ENCODE results near the gene GSG1L2.

The GSG1L2 gene

DNA sequence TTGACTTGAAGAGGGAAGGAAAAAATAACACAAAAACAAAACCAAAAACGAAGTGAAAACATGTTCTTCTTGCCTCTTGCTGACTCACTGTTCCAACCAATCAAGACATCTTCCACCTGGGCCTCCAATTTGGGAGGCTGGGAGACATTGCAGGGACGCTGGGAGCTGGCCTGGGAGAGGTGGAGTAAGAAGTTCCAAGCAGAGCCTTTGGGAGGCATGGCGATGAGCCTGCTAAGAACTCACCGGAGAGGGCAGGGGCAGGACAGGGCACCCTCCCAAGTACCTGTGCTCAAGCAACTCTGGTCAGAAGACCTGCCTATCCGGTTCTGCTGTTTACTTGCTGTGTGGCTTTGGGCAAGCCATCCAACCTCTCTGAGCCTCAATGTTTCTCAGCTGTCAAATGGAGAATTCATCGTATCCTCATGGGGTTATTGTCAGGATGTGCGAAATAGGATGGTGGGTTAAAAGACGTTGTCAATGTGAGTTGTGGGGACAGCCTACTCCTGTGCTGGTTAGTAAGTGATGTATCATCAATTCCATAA is 3.0 kb upstream of the GSG1L2 start:
- no peak for ATAC-seq
- TF ChIP-seq PPARA (CRISPR knock-in tag; IDR thresholded peaks at IDR 0.05; ENCODE audit: borderline replicate concordance) (no peak), SNAI2 (CRISPR knock-in tag; IDR thresholded peaks at IDR 0.05) (no peak), RARB (CRISPR knock-in tag; IDR thresholded peaks at IDR 0.05) (no peak)

DNA sequence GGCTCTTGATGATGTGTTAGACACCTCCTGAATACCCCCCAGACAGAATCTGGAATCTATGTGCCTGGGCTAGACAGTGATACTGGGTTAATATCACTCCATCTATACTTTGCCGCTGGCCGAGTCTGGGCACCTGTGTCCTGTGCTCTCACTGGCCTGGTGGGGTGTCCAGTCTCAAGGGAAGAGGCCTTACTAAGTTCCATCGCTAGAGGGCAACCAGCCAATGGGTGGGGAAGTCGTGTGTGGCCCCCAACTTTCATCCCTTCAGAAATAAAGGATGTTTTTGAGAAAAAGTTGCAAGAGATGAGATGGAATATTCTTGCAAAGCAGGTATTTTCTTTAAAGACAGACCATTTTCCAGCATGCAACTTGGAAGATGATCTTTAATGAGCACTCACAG is 2.2 kb upstream of the GSG1L2 start:
- no peak for ATAC-seq
- TF ChIP-seq ZFP30 (CRISPR knock-in tag; IDR thresholded peaks at IDR 0.05) = no peak
- TF ChIP-seq TCF4 (CRISPR knock-in tag; IDR thresholded peaks at IDR 0.05; ENCODE audit: borderline replicate concordance) = no peak
- TF ChIP-seq ARNTL (CRISPR knock-in tag; IDR thresholded peaks at IDR 0.05; ENCODE audit: borderline replicate concordance, low read depth) = no peak
- TF ChIP-seq ZNF8 (CRISPR knock-in tag; IDR thresholded peaks at IDR 0.05) = no peak
- no peak for TF ChIP-seq SNAI2 (CRISPR knock-in tag; IDR thresholded peaks at IDR 0.05)
- TF ChIP-seq ZFP3 (CRISPR knock-in tag; IDR thresholded peaks at IDR 0.05) = no peak
- TF ChIP-seq, protein P1, sequence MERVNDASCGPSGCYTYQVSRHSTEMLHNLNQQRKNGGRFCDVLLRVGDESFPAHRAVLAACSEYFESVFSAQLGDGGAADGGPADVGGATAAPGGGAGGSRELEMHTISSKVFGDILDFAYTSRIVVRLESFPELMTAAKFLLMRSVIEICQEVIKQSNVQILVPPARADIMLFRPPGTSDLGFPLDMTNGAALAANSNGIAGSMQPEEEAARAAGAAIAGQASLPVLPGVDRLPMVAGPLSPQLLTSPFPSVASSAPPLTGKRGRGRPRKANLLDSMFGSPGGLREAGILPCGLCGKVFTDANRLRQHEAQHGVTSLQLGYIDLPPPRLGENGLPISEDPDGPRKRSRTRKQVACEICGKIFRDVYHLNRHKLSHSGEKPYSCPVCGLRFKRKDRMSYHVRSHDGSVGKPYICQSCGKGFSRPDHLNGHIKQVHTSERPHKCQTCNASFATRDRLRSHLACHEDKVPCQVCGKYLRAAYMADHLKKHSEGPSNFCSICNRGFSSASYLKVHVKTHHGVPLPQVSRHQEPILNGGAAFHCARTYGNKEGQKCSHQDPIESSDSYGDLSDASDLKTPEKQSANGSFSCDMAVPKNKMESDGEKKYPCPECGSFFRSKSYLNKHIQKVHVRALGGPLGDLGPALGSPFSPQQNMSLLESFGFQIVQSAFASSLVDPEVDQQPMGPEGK (CRISPR knock-in tag; IDR thresholded peaks at IDR 0.05; ENCODE audit: borderline replicate concordance) = no peak
- TF ChIP-seq ZNF70 (CRISPR knock-in tag; IDR thresholded peaks at IDR 0.05) = no peak
- TF ChIP-seq PPARA (CRISPR knock-in tag; IDR thresholded peaks at IDR 0.05; ENCODE audit: borderline replicate concordance) = no peak

DNA sequence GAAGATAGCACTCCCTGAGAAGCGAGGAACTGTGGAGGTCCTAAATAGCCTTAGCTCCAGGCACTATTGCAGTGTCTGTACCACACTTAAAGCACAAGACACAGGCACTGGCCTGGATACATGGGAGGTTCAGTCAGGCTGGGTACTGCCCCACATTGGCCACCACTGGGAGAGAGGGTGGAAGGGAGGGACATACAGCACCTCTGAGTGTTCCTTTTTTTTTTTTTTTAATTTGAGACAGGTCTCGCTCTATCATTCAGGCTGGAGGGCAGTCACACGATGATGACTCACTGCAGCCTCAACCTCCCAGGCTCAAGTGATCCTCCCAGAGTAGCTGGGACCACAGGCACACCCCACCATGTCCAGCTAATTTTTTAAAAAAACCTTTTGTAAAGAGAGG is 1.4 kb downstream of the GSG1L2 start:
- TF ChIP-seq ISL1 (CRISPR knock-in tag; IDR thresholded peaks at IDR 0.05) (no peak), ESRRG (CRISPR knock-in tag; IDR thresholded peaks at IDR 0.05) (no peak), BACH2 (CRISPR knock-in tag; IDR thresholded peaks at IDR 0.05; ENCODE audit: borderline replicate concordance) (no peak), ZFP30 (CRISPR knock-in tag; IDR thresholded peaks at IDR 0.05) (no peak), ZNF565 (CRISPR knock-in tag; conservative IDR thresholded peaks at IDR 0.05; ENCODE audit: low read depth) (no peak), ARNTL (CRISPR knock-in tag; IDR thresholded peaks at IDR 0.05; ENCODE audit: borderline replicate concordance, low read depth) (no peak), OSR1 (CRISPR knock-in tag; IDR thresholded peaks at IDR 0.05) (no peak), TCF4 (CRISPR knock-in tag; IDR thresholded peaks at IDR 0.05; ENCODE audit: borderline replicate concordance) (no peak), GLIS3 (CRISPR knock-in tag; IDR thresholded peaks at IDR 0.05) (no peak), CSDC2 (CRISPR knock-in tag; IDR thresholded peaks at IDR 0.05) (no peak)
- TF ChIP-seq, protein P2, sequence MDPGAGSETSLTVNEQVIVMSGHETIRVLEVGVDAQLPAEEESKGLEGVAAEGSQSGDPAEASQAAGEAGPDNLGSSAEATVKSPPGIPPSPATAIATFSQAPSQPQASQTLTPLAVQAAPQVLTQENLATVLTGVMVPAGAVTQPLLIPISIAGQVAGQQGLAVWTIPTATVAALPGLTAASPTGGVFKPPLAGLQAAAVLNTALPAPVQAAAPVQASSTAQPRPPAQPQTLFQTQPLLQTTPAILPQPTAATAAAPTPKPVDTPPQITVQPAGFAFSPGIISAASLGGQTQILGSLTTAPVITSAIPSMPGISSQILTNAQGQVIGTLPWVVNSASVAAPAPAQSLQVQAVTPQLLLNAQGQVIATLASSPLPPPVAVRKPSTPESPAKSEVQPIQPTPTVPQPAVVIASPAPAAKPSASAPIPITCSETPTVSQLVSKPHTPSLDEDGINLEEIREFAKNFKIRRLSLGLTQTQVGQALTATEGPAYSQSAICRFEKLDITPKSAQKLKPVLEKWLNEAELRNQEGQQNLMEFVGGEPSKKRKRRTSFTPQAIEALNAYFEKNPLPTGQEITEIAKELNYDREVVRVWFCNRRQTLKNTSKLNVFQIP (CRISPR knock-in tag; IDR thresholded peaks at IDR 0.05; ENCODE audit: borderline replicate concordance, low read depth) = no peak
- ATAC-seq = no peak

DNA sequence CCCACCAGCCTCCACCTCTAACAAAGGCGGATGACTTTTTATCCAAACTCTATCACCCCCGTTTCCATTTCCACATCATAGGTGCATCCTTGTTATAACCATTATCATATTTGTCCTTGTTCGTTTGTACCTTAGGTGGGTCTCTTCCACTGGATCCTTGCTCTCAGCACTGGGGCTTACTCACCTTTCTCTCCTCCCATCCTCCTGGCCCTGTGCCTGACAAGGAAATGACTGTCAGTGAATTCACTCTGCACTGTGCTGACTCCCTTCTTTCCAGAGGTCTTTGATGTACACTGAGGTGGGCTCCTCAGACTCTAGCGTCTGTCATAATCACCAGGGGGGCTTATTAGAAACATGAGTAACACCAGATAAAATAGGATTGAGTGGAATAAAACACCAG is 3.1 kb downstream of the GSG1L2 start:
- TF ChIP-seq TOX (CRISPR knock-in tag; IDR thresholded peaks at IDR 0.05; ENCODE audit: borderline replicate concordance) (no peak), CSDC2 (CRISPR knock-in tag; IDR thresholded peaks at IDR 0.05) (no peak), OSR1 (CRISPR knock-in tag; IDR thresholded peaks at IDR 0.05) (no peak)
- ATAC-seq = no peak

DNA sequence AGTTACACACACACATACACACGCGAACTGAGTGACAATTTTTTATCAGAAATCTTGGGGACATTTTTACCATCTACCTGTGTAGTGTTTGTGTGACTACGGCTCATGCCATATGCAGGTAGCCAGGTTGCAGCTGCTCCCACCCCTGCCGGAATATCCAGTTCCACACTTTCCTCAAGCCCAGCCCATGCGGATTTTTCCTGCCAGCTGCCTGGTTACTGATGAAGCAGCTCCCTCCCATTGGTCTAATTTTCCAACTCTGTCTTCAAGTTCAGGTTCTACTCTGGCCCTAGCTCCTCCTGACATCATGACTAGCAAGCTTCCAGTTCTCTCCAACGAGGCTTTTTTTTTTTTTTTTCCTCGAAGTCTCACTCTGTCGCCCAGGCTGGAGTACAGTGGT is 4.8 kb downstream of the GSG1L2 start:
- peak; percentile 83 for ATAC-seq
- TF ChIP-seq ZNF565 (CRISPR knock-in tag; conservative IDR thresholded peaks at IDR 0.05; ENCODE audit: low read depth) = no peak

DNA sequence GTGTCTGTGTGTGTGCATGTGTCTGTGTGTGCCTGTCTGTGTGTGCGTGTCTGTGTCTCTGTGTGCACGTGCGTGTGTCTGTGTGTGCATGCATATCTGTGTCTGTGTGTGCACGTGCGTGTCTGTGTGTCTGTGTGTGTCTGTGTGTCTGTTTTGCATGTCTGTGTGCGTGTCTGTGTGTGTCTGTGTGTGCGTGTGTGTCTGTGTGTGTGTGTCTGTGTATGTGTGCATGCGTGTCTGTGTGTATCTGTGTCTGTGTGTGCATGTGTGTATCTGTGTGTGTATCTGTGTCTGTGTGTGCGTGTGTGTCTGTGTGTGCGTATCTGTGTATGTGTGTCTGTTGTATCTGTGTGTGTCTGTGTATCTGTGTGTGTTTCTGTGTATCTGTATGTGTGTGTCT is 5.4 kb downstream of the GSG1L2 start:
- TF ChIP-seq ZFP3 (CRISPR knock-in tag; IDR thresholded peaks at IDR 0.05) (no peak), ZNF565 (CRISPR knock-in tag; conservative IDR thresholded peaks at IDR 0.05; ENCODE audit: low read depth) (no peak), TCF4 (CRISPR knock-in tag; IDR thresholded peaks at IDR 0.05; ENCODE audit: borderline replicate concordance) (no peak), ESRRG (CRISPR knock-in tag; IDR thresholded peaks at IDR 0.05) (no peak), ZNF8 (CRISPR knock-in tag; IDR thresholded peaks at IDR 0.05) (no peak), RARB (CRISPR knock-in tag; IDR thresholded peaks at IDR 0.05) (no peak)
- TF ChIP-seq, protein P3, sequence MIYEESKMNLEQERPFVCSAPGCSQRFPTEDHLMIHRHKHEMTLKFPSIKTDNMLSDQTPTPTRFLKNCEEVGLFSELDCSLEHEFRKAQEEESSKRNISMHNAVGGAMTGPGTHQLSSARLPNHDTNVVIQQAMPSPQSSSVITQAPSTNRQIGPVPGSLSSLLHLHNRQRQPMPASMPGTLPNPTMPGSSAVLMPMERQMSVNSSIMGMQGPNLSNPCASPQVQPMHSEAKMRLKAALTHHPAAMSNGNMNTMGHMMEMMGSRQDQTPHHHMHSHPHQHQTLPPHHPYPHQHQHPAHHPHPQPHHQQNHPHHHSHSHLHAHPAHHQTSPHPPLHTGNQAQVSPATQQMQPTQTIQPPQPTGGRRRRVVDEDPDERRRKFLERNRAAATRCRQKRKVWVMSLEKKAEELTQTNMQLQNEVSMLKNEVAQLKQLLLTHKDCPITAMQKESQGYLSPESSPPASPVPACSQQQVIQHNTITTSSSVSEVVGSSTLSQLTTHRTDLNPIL (CRISPR knock-in tag; IDR thresholded peaks at IDR 0.05; ENCODE audit: low read depth) = no peak
- TF ChIP-seq, protein P4, sequence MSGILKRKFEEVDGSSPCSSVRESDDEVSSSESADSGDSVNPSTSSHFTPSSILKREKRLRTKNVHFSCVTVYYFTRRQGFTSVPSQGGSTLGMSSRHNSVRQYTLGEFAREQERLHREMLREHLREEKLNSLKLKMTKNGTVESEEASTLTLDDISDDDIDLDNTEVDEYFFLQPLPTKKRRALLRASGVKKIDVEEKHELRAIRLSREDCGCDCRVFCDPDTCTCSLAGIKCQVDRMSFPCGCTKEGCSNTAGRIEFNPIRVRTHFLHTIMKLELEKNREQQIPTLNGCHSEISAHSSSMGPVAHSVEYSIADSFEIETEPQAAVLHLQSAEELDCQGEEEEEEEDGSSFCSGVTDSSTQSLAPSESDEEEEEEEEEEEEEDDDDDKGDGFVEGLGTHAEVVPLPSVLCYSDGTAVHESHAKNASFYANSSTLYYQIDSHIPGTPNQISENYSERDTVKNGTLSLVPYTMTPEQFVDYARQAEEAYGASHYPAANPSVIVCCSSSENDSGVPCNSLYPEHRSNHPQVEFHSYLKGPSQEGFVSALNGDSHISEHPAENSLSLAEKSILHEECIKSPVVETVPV (CRISPR knock-in tag; IDR thresholded peaks at IDR 0.05) = no peak
- TF ChIP-seq, protein P5, sequence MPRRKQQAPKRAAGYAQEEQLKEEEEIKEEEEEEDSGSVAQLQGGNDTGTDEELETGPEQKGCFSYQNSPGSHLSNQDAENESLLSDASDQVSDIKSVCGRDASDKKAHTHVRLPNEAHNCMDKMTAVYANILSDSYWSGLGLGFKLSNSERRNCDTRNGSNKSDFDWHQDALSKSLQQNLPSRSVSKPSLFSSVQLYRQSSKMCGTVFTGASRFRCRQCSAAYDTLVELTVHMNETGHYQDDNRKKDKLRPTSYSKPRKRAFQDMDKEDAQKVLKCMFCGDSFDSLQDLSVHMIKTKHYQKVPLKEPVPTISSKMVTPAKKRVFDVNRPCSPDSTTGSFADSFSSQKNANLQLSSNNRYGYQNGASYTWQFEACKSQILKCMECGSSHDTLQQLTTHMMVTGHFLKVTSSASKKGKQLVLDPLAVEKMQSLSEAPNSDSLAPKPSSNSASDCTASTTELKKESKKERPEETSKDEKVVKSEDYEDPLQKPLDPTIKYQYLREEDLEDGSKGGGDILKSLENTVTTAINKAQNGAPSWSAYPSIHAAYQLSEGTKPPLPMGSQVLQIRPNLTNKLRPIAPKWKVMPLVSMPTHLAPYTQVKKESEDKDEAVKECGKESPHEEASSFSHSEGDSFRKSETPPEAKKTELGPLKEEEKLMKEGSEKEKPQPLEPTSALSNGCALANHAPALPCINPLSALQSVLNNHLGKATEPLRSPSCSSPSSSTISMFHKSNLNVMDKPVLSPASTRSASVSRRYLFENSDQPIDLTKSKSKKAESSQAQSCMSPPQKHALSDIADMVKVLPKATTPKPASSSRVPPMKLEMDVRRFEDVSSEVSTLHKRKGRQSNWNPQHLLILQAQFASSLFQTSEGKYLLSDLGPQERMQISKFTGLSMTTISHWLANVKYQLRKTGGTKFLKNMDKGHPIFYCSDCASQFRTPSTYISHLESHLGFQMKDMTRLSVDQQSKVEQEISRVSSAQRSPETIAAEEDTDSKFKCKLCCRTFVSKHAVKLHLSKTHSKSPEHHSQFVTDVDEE (CRISPR knock-in tag; IDR thresholded peaks at IDR 0.05) = no peak
- TF ChIP-seq, protein P2 (CRISPR knock-in tag; IDR thresholded peaks at IDR 0.05; ENCODE audit: borderline replicate concordance, low read depth) = no peak
- ATAC-seq = no peak

Measured in SK-N-SH treated with all-trans-retinoic acid at 6 μM for 48 hours (cell line).